ENCODE data around the gene ARMC3.

ARMC3 gene

GRCh38 chr10:23019633-23020032, 91.8 kb downstream of the ARMC3 start:
- H3K9me2 ChIP-seq (replicated peaks; ENCODE audit: control insufficient read depth, low read length): no peaks in the 10 kb centered on the region
- no peaks in the 10 kb centered on the region for H3F3A ChIP-seq (ENCODE audit: control insufficient read depth, insufficient read depth)
- no peak overlapping the region for H3K4me2 ChIP-seq (ENCODE audit: low read length)
- TF ChIP-seq EZH2phosphoT487 (IDR thresholded peaks at IDR 0.05; ENCODE audit: borderline replicate concordance, low read length): no peak
- no peak for TF ChIP-seq CTCF (IDR thresholded peaks at IDR 0.05; ENCODE audit: low read depth, low read length, poor library complexity, severe bottlenecking)
- H3K27me3 ChIP-seq (ENCODE audit: control insufficient read depth, low read length): peaks cover 7% of the 10 kb centered on the region; the same call in 1 of the 2 replicates
- H3K4me1 ChIP-seq (ENCODE audit: control insufficient read depth, low read length): peaks cover 10% of the 10 kb centered on the region
- H3K4me3 ChIP-seq (ENCODE audit: low read length): no peak overlapping the region
- no peaks in the 10 kb centered on the region for H4K20me1 ChIP-seq (ENCODE audit: control insufficient read depth, insufficient read depth, low read depth, low read length)
- no peaks in the 10 kb centered on the region for H3K79me2 ChIP-seq (ENCODE audit: control insufficient read depth, low read length)
- H3K36me3 ChIP-seq (ENCODE audit: control insufficient read depth, low read length): no peaks in the 10 kb centered on the region
- H3K9me3 ChIP-seq (ENCODE audit: control insufficient read depth, insufficient read depth, low read length): no peaks in the 10 kb centered on the region
- no peak overlapping the region for H3K27ac ChIP-seq (ENCODE audit: low read depth, low read length)

DNA sequence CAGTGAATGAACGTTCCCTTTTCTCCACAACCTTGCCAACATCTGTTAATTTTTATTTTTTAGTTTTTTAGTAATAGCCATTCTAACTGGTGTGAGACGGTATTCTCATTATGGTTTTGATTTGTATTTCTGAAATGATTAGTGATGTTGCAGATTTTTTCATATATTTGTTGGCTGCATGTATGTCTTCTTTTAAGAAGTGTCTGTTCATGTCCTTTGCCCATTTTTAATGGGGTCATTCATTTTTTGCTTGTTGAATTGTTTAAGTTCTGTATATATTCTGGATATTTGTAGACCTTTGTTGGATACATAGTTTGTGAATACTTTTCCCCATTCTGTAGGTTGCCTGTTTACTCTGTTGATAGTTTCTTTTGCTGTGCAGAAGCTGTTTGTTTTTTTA, 93.6 kb downstream of the ARMC3 start:
- TF ChIP-seq EZH2phosphoT487 (IDR thresholded peaks at IDR 0.05; ENCODE audit: borderline replicate concordance, low read length) (no peak), CTCF (IDR thresholded peaks at IDR 0.05; ENCODE audit: low read depth, low read length, poor library complexity, severe bottlenecking) (no peak)
- no peaks in the 10 kb centered on the region for H3K79me2 ChIP-seq (ENCODE audit: control insufficient read depth, low read length)
- no peaks in the 10 kb centered on the region for H3F3A ChIP-seq (ENCODE audit: control insufficient read depth, insufficient read depth)
- no peak overlapping the region for H3K4me2 ChIP-seq (ENCODE audit: low read length)
- no peaks in the 10 kb centered on the region for H3K36me3 ChIP-seq (ENCODE audit: control insufficient read depth, low read length)
- H3K4me3 ChIP-seq (ENCODE audit: low read length): no peak overlapping the region
- no peak overlapping the region for H3K27ac ChIP-seq (ENCODE audit: low read depth, low read length)
- no peaks in the 10 kb centered on the region for H3K4me1 ChIP-seq (ENCODE audit: control insufficient read depth, low read length)
- H4K20me1 ChIP-seq (ENCODE audit: control insufficient read depth, insufficient read depth, low read depth, low read length): no peaks in the 10 kb centered on the region
- no peaks in the 10 kb centered on the region for H3K9me2 ChIP-seq (replicated peaks; ENCODE audit: control insufficient read depth, low read length)
- H3K9me3 ChIP-seq (ENCODE audit: control insufficient read depth, insufficient read depth, low read length): no peaks in the 10 kb centered on the region
- peaks cover 16% of the 10 kb centered on the region for H3K27me3 ChIP-seq (ENCODE audit: control insufficient read depth, low read length)

GRCh38 chr10:23024002-23024401, 96.1 kb downstream of the ARMC3 start:
- H3K4me3 ChIP-seq (ENCODE audit: low read length): no peak overlapping the region
- no peaks in the 10 kb centered on the region for H4K20me1 ChIP-seq (ENCODE audit: control insufficient read depth, insufficient read depth, low read depth, low read length)
- H3K4me2 ChIP-seq (ENCODE audit: low read length): no peak overlapping the region
- H3K4me1 ChIP-seq (ENCODE audit: control insufficient read depth, low read length): no peaks in the 10 kb centered on the region
- no peak overlapping the region for H3K27ac ChIP-seq (ENCODE audit: low read depth, low read length)
- H3F3A ChIP-seq (ENCODE audit: control insufficient read depth, insufficient read depth): no peaks in the 10 kb centered on the region
- H3K27me3 ChIP-seq (ENCODE audit: control insufficient read depth, low read length): peaks cover 16% of the 10 kb centered on the region
- H3K9me2 ChIP-seq (replicated peaks; ENCODE audit: control insufficient read depth, low read length): no peaks in the 10 kb centered on the region
- H3K9me3 ChIP-seq (ENCODE audit: control insufficient read depth, insufficient read depth, low read length): no peaks in the 10 kb centered on the region
- no peaks in the 10 kb centered on the region for H3K79me2 ChIP-seq (ENCODE audit: control insufficient read depth, low read length)
- no peak for TF ChIP-seq CTCF (IDR thresholded peaks at IDR 0.05; ENCODE audit: low read depth, low read length, poor library complexity, severe bottlenecking)
- TF ChIP-seq EZH2phosphoT487 (IDR thresholded peaks at IDR 0.05; ENCODE audit: borderline replicate concordance, low read length): no peak
- no peaks in the 10 kb centered on the region for H3K36me3 ChIP-seq (ENCODE audit: control insufficient read depth, low read length)

- no peaks in the 10 kb centered on the region for H3K36me3 ChIP-seq (ENCODE audit: control insufficient read depth, low read length)
- no peaks in the 10 kb centered on the region for H4K20me1 ChIP-seq (ENCODE audit: control insufficient read depth, insufficient read depth, low read depth, low read length)
- H3K9me3 ChIP-seq (ENCODE audit: control insufficient read depth, insufficient read depth, low read length): no peaks in the 10 kb centered on the region
- no peak overlapping the region for H3K4me3 ChIP-seq (ENCODE audit: low read length)
- peaks cover 7% of the 10 kb centered on the region for H3K27me3 ChIP-seq (ENCODE audit: control insufficient read depth, low read length)
- no peak overlapping the region for H3K4me2 ChIP-seq (ENCODE audit: low read length)
- H3K9me2 ChIP-seq (replicated peaks; ENCODE audit: control insufficient read depth, low read length): no peaks in the 10 kb centered on the region
- no peaks in the 10 kb centered on the region for H3K4me1 ChIP-seq (ENCODE audit: control insufficient read depth, low read length)
- TF ChIP-seq CTCF (IDR thresholded peaks at IDR 0.05; ENCODE audit: low read depth, low read length, poor library complexity, severe bottlenecking) (no peak), EZH2phosphoT487 (IDR thresholded peaks at IDR 0.05; ENCODE audit: borderline replicate concordance, low read length) (no peak)
- no peaks in the 10 kb centered on the region for H3F3A ChIP-seq (ENCODE audit: control insufficient read depth, insufficient read depth)
- H3K79me2 ChIP-seq (ENCODE audit: control insufficient read depth, low read length): no peaks in the 10 kb centered on the region
- no peak overlapping the region for H3K27ac ChIP-seq (ENCODE audit: low read depth, low read length)
These were observed 103.5 kb downstream of the ARMC3 start for GRCh38 chr10:23031318-23031717.

All from DOHH2 (cell line).